HUES6 (cell line): Measurements from ENCODE around the gene NR3C2.

Experiments used
- H3K27ac ChIP-seq: 2 replicates; pipeline ENCODE4 v1.7.0; 2013; ENCODE audit warnings: low read depth, mild to moderate bottlenecking, low read length, inconsistent platforms
- H3K27me3 ChIP-seq: 2 replicates; pipeline ENCODE4 v1.6.1; 2013; ENCODE audit warnings: low read length; ENCODE audit not compliant: control insufficient read depth, insufficient read depth
- H3K36me3 ChIP-seq: 2 replicates; pipeline ENCODE4 v1.6.1; 2013; ENCODE audit warnings: low read length; ENCODE audit not compliant: control insufficient read depth, insufficient read depth
- H3K4me1 ChIP-seq: 2 replicates; pipeline ENCODE4 v1.6.1; 2013; ENCODE audit warnings: low read length; ENCODE audit not compliant: control insufficient read depth, insufficient read depth
- H3K4me3 ChIP-seq: 2 replicates; pipeline ENCODE4 v1.5.1; 2013; ENCODE audit warnings: low read depth, low read length
- H3K9ac ChIP-seq: one replicate; pipeline ENCODE4 v1.6.1; 2013; ENCODE audit warnings: mild to moderate bottlenecking, low read length
- H3K9me3 ChIP-seq: 2 replicates; pipeline ENCODE4 v1.6.1; 2013; ENCODE audit warnings: low read depth, low read length; ENCODE audit not compliant: control insufficient read depth, insufficient read depth

Gene NR3C2

GRCh38 chr4:148216866-148217814 lies 225.1 kb downstream of the NR3C2 start:
- H3K36me3 ChIP-seq, result no peaks in the 10 kb centered on the region
- H3K9ac ChIP-seq, result no peak overlapping the region
- no peaks in the 10 kb centered on the region for H3K4me1 ChIP-seq
- no peaks in the 10 kb centered on the region for H3K9me3 ChIP-seq
- H3K27me3 ChIP-seq, result no peaks in the 10 kb centered on the region
- no peak overlapping the region for H3K4me3 ChIP-seq
- no peak overlapping the region for H3K27ac ChIP-seq

- H3K27ac ChIP-seq, result no peak overlapping the region
- no peaks in the 10 kb centered on the region for H3K27me3 ChIP-seq
- no peaks in the 10 kb centered on the region for H3K36me3 ChIP-seq
- H3K4me3 ChIP-seq, result no peak overlapping the region
- H3K4me1 ChIP-seq, result no peaks in the 10 kb centered on the region
- H3K9ac ChIP-seq, result no peak overlapping the region
- H3K9me3 ChIP-seq, result no peaks in the 10 kb centered on the region
Measured at GRCh38 chr4:148216321-148216720, 225.9 kb downstream of the NR3C2 start.

- Histone ChIP-seq H3K9ac (no peak overlapping the region), H3K4me3 (no peak overlapping the region)
Measured at GRCh38 chr4:148215202-148215601, 227.0 kb downstream of the NR3C2 start.

GRCh38 chr4:148214529-148215166 lies 227.6 kb downstream of the NR3C2 start:
- no peaks in the 10 kb centered on the region for H3K4me1 ChIP-seq
- no peak overlapping the region for H3K9ac ChIP-seq
- H3K27me3 ChIP-seq, result no peaks in the 10 kb centered on the region
- H3K4me3 ChIP-seq, result no peak overlapping the region
- no peaks in the 10 kb centered on the region for H3K9me3 ChIP-seq
- no peak overlapping the region for H3K27ac ChIP-seq
- no peaks in the 10 kb centered on the region for H3K36me3 ChIP-seq

More at GRCh38 chr4:148215202-148215601, 227.0 kb downstream of the NR3C2 start:
- Histone ChIP-seq H3K27ac (no peak overlapping the region), H3K27me3 (no peaks in the 10 kb centered on the region), H3K9me3 (no peaks in the 10 kb centered on the region), H3K4me1 (no peaks in the 10 kb centered on the region), H3K36me3 (no peaks in the 10 kb centered on the region)

GRCh38 chr4:148211533-148211932 lies 230.7 kb downstream of the NR3C2 start:
- Histone ChIP-seq H3K9me3 (no peaks in the 10 kb centered on the region), H3K27ac (no peak overlapping the region), H3K36me3 (no peaks in the 10 kb centered on the region), H3K9ac (no peak overlapping the region), H3K4me3 (no peak overlapping the region), H3K4me1 (no peaks in the 10 kb centered on the region), H3K27me3 (no peaks in the 10 kb centered on the region)

GRCh38 chr4:148210661-148211060 lies 231.6 kb downstream of the NR3C2 start:
- Histone ChIP-seq H3K36me3 (no peaks in the 10 kb centered on the region), H3K27me3 (no peaks in the 10 kb centered on the region), H3K9ac (no peak overlapping the region), H3K4me1 (no peaks in the 10 kb centered on the region), H3K9me3 (no peaks in the 10 kb centered on the region), H3K27ac (no peak overlapping the region), H3K4me3 (no peak overlapping the region)

GRCh38 chr4:148207068-148207467 lies 235.1 kb downstream of the NR3C2 start:
- H3K36me3 ChIP-seq, result no peaks in the 10 kb centered on the region
- peaks cover 11% of the 10 kb centered on the region for H3K4me1 ChIP-seq
- H3K27ac ChIP-seq, result no peak overlapping the region
- H3K9me3 ChIP-seq, result no peaks in the 10 kb centered on the region
- H3K27me3 ChIP-seq, result no peaks in the 10 kb centered on the region
- no peak overlapping the region for H3K9ac ChIP-seq
- no peak overlapping the region for H3K4me3 ChIP-seq

- no peaks in the 10 kb centered on the region for H3K36me3 ChIP-seq
- H3K9me3 ChIP-seq, result no peaks in the 10 kb centered on the region
- H3K27ac ChIP-seq, result no peak overlapping the region
- H3K27me3 ChIP-seq, result no peaks in the 10 kb centered on the region
- no peak overlapping the region for H3K9ac ChIP-seq
- no peak overlapping the region for H3K4me3 ChIP-seq
- peaks cover 11% of the 10 kb centered on the region for H3K4me1 ChIP-seq
Measured at GRCh38 chr4:148205476-148205875, 236.7 kb downstream of the NR3C2 start.

GRCh38 chr4:148204892-148205291 lies 237.3 kb downstream of the NR3C2 start:
- Histone ChIP-seq H3K9me3 (no peaks in the 10 kb centered on the region), H3K27me3 (no peaks in the 10 kb centered on the region), H3K27ac (no peak overlapping the region), H3K9ac (no peak overlapping the region), H3K36me3 (no peaks in the 10 kb centered on the region), H3K4me3 (no peak overlapping the region), H3K4me1 (peaks cover 11% of the 10 kb centered on the region)

GRCh38 chr4:148204171-148204570 lies 238.0 kb downstream of the NR3C2 start:
- Histone ChIP-seq H3K36me3 (no peaks in the 10 kb centered on the region), H3K27ac (no peak overlapping the region), H3K4me1 (peaks cover 11% of the 10 kb centered on the region), H3K9ac (no peak overlapping the region), H3K27me3 (no peaks in the 10 kb centered on the region), H3K4me3 (no peak overlapping the region), H3K9me3 (no peaks in the 10 kb centered on the region)
